HepG2 (cell line): ENCODE data around the gene ESRP2. TPM values are rescaled to one million over a fixed set of nuclear protein-coding genes. Genes with fewer than 3 reads are reported as not detected.
A peak's percentile ranks its signal among the peaks of the same experiment; 100 is the strongest.

Experiments
- AHDC1 ChIP-seq: sonication (generic); formaldehyde crosslinking; IDR thresholded peaks from 2 replicates; pipeline ENCODE4 v1.5.1; 2020; ENCODE audit warnings: mild to moderate bottlenecking, missing genetic modification reagents, borderline replicate concordance
- CBX5 ChIP-seq: sonication (generic); formaldehyde crosslinking; IDR thresholded peaks from 2 replicates; pipeline ENCODE4 v1.4.0; 2020; ENCODE audit warnings: missing genetic modification reagents, borderline replicate concordance
- CERS6 ChIP-seq: sonication (generic); formaldehyde crosslinking; IDR thresholded peaks from 2 replicates; pipeline ENCODE4 v1.5.0; 2020; ENCODE audit warnings: missing genetic modification reagents
- GTF3A ChIP-seq: sonication (generic); formaldehyde crosslinking; conservative IDR thresholded peaks from 2 replicates; pipeline ENCODE4 v1.4.0; 2020; ENCODE audit warnings: mild to moderate bottlenecking, missing genetic modification reagents
- KDM6A ChIP-seq: IDR thresholded peaks from 2 replicates; pipeline ENCODE4 v1.6.1; 2016; ENCODE audit warnings: low read depth
- LRRFIP1 ChIP-seq: sonication (generic); formaldehyde crosslinking; conservative IDR thresholded peaks from 2 replicates; pipeline ENCODE4 v1.4.0; 2020; ENCODE audit warnings: missing genetic modification reagents
- MEIS1 ChIP-seq: sonication (generic); formaldehyde crosslinking; IDR thresholded peaks from 2 replicates; pipeline ENCODE4 v1.9.0; 2021; ENCODE audit warnings: mild to moderate bottlenecking, missing genetic modification reagents, moderate library complexity, borderline replicate concordance
- ZFP41 ChIP-seq: sonication (generic); formaldehyde crosslinking; IDR thresholded peaks from 2 replicates; pipeline ENCODE4 v1.4.0; 2020; ENCODE audit warnings: mild to moderate bottlenecking, missing genetic modification reagents, borderline replicate concordance
- ZNF230 ChIP-seq: sonication (generic); formaldehyde crosslinking; IDR thresholded peaks from 2 replicates; pipeline ENCODE4 v1.4.0; 2020; ENCODE audit warnings: mild to moderate bottlenecking, missing genetic modification reagents
- ZNF281 ChIP-seq: sonication (generic); formaldehyde crosslinking; IDR thresholded peaks from 2 replicates; pipeline ENCODE4 v1.4.0; 2020; ENCODE audit warnings: missing genetic modification reagents, borderline replicate concordance
- ZSCAN22 ChIP-seq: sonication (generic); formaldehyde crosslinking; IDR thresholded peaks from 2 replicates; pipeline ENCODE4 v1.4.0; 2020; ENCODE audit warnings: mild to moderate bottlenecking, missing genetic modification reagents
- polyA plus RNA-seq, 8 experiments: library from polyadenylated mRNA; depleted of rRNA in 3 of 8; stranded (reverse) in 7 of 8; unstranded in 1 of 8; fragments of >200 nt; fragmentation: Illumina TruSeq in 4 of 8; extraction: Trizol in 4 of 8; gene quantifications; 2 replicates each; pipeline versions ENCODE4 v1.2.1 to v1.2.3, GENCODE V29; 2011 to 2016; ENCODE audit warnings: low read depth in 4 of 8, missing spikeins in 1 of 8, mixed read lengths in 1 of 8; ENCODE audit not compliant: insufficient read depth in 1 of 8
- total RNA-seq, 5 experiments: library from RNA; depleted of rRNA; stranded (reverse); fragments of >200 nt; fragmentation: Illumina TruSeq; extraction: Trizol; gene quantifications; 2 replicates each; pipeline ENCODE4 v1.2.3, GENCODE V29; 2016; ENCODE audit warnings: low read depth in 1 of 5
- TF ChIP-seq, protein P1 (sequence below): sonication (generic); formaldehyde crosslinking; IDR thresholded peaks from 2 replicates; pipeline ENCODE4 v1.5.0; 2020; ENCODE audit warnings: missing genetic modification reagents

The ESRP2 gene
- total and polyA plus RNA-seq, 2 of the 13 experiments (the other 11 are each of a cell fraction or from before 2014, with no cell fraction given) = 21.1 to 32.4 TPM

GRCh38 chr16:68236137-68236825 is 354 bp upstream of the ESRP2 start (continued):
- peak; percentile 88 for TF ChIP-seq ZNF281 (CRISPR knock-in tag)
- TF ChIP-seq KDM6A = no peak
- 0 out of 2 replicates have a peak, but pooled peaks have one; percentile 23 for TF ChIP-seq CERS6 (CRISPR knock-in tag)
- peak; percentile 71; the same call in 1 of the 2 replicates for TF ChIP-seq GTF3A (CRISPR knock-in tag)
- TF ChIP-seq CBX5 (CRISPR knock-in tag) = no peak
- no peak for TF ChIP-seq MEIS1 (CRISPR knock-in tag)
- peak; percentile 34; the same call in 1 of the 2 replicates for TF ChIP-seq ZSCAN22 (CRISPR knock-in tag)
- 0 out of 2 replicates have a peak, but pooled peaks have one; percentile 56 for TF ChIP-seq AHDC1 (CRISPR knock-in tag)
- TF ChIP-seq, protein P1, sequence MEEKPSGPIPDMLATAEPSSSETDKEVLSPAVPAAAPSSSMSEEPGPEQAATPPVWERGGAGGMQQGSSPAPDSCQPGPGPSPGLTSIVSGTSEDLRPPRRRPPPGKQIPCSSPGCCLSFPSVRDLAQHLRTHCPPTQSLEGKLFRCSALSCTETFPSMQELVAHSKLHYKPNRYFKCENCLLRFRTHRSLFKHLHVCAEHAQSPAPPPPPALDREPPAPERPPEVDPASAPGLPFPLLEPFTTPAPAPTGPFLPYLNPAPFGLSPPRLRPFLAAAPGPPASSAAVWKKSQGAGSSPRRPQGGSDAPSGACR (CRISPR knock-in tag) = no peak
- no peak for TF ChIP-seq ZFP41 (CRISPR knock-in tag)
- TF ChIP-seq ZNF230 = peak; percentile 19; the same call in 1 of the 2 replicates
- no peak for TF ChIP-seq LRRFIP1 (CRISPR knock-in tag)
